ENCODE measurements around the gene CD40LG.

Gene CD40LG

GRCh38 chrX:136687457-136687856, 39.5 kb downstream of the CD40LG start:
- TF ChIP-seq CTCF (IDR thresholded peaks at IDR 0.05; ENCODE audit: low read depth, low read length, missing control alignments): no peak
- Histone ChIP-seq H3K4me3 (ENCODE audit: low read depth, low read length) (no peak overlapping the region), H3K27ac (no peak overlapping the region), H3K36me3 (replicated peaks) (no peaks in the 10 kb centered on the region), H3K27me3 (replicated peaks) (no peaks in the 10 kb centered on the region)
- no peak for DNase-seq
- in situ Hi-C loops (cut with HindIII; ENCODE audit: low pct_ligation_motif_present, low sequenced_read_pairs): no loop called here

- H3K4me3 ChIP-seq (ENCODE audit: low read depth, low read length): no peak overlapping the region
- H3K27ac ChIP-seq: peak overlapping the region; percentile 58
- no peaks in the 10 kb centered on the region for H3K27me3 ChIP-seq (replicated peaks)
- in situ Hi-C loops (cut with HindIII; ENCODE audit: low pct_ligation_motif_present, low sequenced_read_pairs): no loop called here
- peak; percentile 47 for DNase-seq
- TF ChIP-seq CTCF (IDR thresholded peaks at IDR 0.05; ENCODE audit: low read depth, low read length, missing control alignments): no peak
- no peaks in the 10 kb centered on the region for H3K36me3 ChIP-seq (replicated peaks)
These were observed 41.5 kb downstream of the CD40LG start for GRCh38 chrX:136689436-136689835.

GRCh38 chrX:136691028-136691809, 43.3 kb downstream of the CD40LG start:
- no peak for TF ChIP-seq CTCF (IDR thresholded peaks at IDR 0.05; ENCODE audit: low read depth, low read length, missing control alignments)
- no peak overlapping the region for H3K4me3 ChIP-seq (ENCODE audit: low read depth, low read length)
- in situ Hi-C loops (cut with HindIII; ENCODE audit: low pct_ligation_motif_present, low sequenced_read_pairs): no loop called here
- no peak for DNase-seq
- H3K36me3 ChIP-seq (replicated peaks): no peaks in the 10 kb centered on the region
- H3K27me3 ChIP-seq (replicated peaks): no peaks in the 10 kb centered on the region
- H3K27ac ChIP-seq: no peak overlapping the region

- Histone ChIP-seq H3K4me3 (ENCODE audit: low read depth, low read length) (no peak overlapping the region), H3K27me3 (replicated peaks) (no peaks in the 10 kb centered on the region), H3K36me3 (replicated peaks) (no peaks in the 10 kb centered on the region), H3K27ac (no peak overlapping the region)
- no peak for TF ChIP-seq CTCF (IDR thresholded peaks at IDR 0.05; ENCODE audit: low read depth, low read length, missing control alignments)
- peak; percentile 14 for DNase-seq
- in situ Hi-C loops (cut with HindIII; ENCODE audit: low pct_ligation_motif_present, low sequenced_read_pairs): no loop called here
These were observed 44.3 kb downstream of the CD40LG start for GRCh38 chrX:136692271-136692670.

- in situ Hi-C loops (cut with HindIII; ENCODE audit: low pct_ligation_motif_present, low sequenced_read_pairs): no loop called here
- peak; percentile 74 for TF ChIP-seq CTCF (IDR thresholded peaks at IDR 0.05; ENCODE audit: low read depth, low read length, missing control alignments)
- no peaks in the 10 kb centered on the region for H3K27me3 ChIP-seq (replicated peaks)
- no peaks in the 10 kb centered on the region for H3K36me3 ChIP-seq (replicated peaks)
- no peak overlapping the region for H3K4me3 ChIP-seq (ENCODE audit: low read depth, low read length)
- DNase-seq: peak; percentile 25
- H3K27ac ChIP-seq: no peak overlapping the region
These were observed 46.6 kb downstream of the CD40LG start for GRCh38 chrX:136694431-136695087.

Measured in brain microvascular endothelial cell (primary cell).